HepG2 (cell line): ENCODE data around the gene OGFOD3. TPM values are rescaled to one million over a fixed set of nuclear protein-coding genes. Genes with fewer than 3 reads are reported as not detected.
A peak's percentile ranks its signal among the peaks of the same experiment; 100 is the strongest.

ENCODE experiments used
- ATAC-seq: fragments of 200-7000 bp; cut with Tn5 transposase; 3 replicates; pipeline ENCODE4 v1.9.1; 2020; ENCODE audit warnings: mild to moderate bottlenecking, moderate library complexity
- BruUV-seq: library from RNA; stranded (reverse); fragments of 400-500 nt; replicated peaks from 2 replicates; lab custom pipeline; 2021; lab: Mats Ljungman, UMichigan
- CTCF ChIA-PET: fragments of 300-600 bp; formaldehyde crosslinking; extraction: SDS; loops from one replicate; lab custom pipeline; 2021; ENCODE audit warnings: low total read pairs, inconsistent platforms, low intra/inter-chr PET ratio; lab: Yijun Ruan, JAX
- POLR2A ChIA-PET: fragments of 350-600 bp; sonication (Branson Sonifier 250); formaldehyde crosslinking; loops from one replicate; lab custom pipeline; 2020; ENCODE audit warnings: antibody characterized with exemption, inconsistent platforms; lab: Yijun Ruan, JAX
- DNase-seq: peaks from one replicate; pipeline ENCODE4 v3.0.0-alpha.2; 2015; ENCODE audit warnings: low spot score
- FAIRE-seq: peaks from 3 replicates; lab custom pipeline; 2011; peaks lifted over from hg19 to GRCh38; lab: Jason Lieb, UNC
- H2AFZ ChIP-seq: one replicate; pipeline ENCODE4 v1.6.1; 2011; ENCODE audit warnings: low read length, inconsistent platforms
- H3K27ac ChIP-seq: fragments of 300-600 bp; 3 replicates; pipeline ENCODE4 v1.8.0; 2011; ENCODE audit warnings: mixed run types, mild to moderate bottlenecking, mixed read lengths, low read length, inconsistent platforms; ENCODE audit not compliant: insufficient read depth; ENCODE audit errors: extremely low read length
- H3K27me3 ChIP-seq, 2 experiments: fragments of 200-600 bp in 1 of 2; 2 replicates in 1 of 2; 3 replicates in 1 of 2; pipeline versions ENCODE4 v1.6.0 to v1.8.0; 2011; ENCODE audit warnings: low read length in 2 of 2, mild to moderate bottlenecking in 2 of 2, moderate library complexity in 2 of 2, inconsistent platforms in 1 of 2; ENCODE audit not compliant: insufficient read depth in 2 of 2, control insufficient read depth in 1 of 2
- H3K36me3 ChIP-seq, 2 experiments: fragments of 200-600 bp in 1 of 2; replicated peaks in 1 of 2; 2 replicates in 1 of 2; 3 replicates in 1 of 2; pipeline versions ENCODE4 v1.5.1 to v1.8.0; 2011; ENCODE audit warnings: low read length in 2 of 2, inconsistent platforms in 1 of 2; ENCODE audit not compliant: insufficient read depth in 2 of 2, control insufficient read depth in 1 of 2
- H3K4me1 ChIP-seq: 2 replicates; pipeline ENCODE4 v1.5.1; 2012; ENCODE audit warnings: low read length, inconsistent platforms; ENCODE audit not compliant: insufficient read depth
- H3K4me2 ChIP-seq: 2 replicates; pipeline ENCODE4 v1.6.0; 2011; ENCODE audit warnings: low read depth, low read length, inconsistent platforms
- H3K4me3 ChIP-seq, 3 experiments: fragments of 200-600 bp in 1 of 3; sonication (generic), shearing (Covaris generic) in 1 of 3; replicated peaks in 1 of 3; 2 replicates each; pipeline ENCODE4 v1.5.1; 2011 to 2016; ENCODE audit warnings: low read length in 3 of 3, inconsistent platforms in 2 of 3, low read depth in 2 of 3, mild to moderate bottlenecking in 2 of 3, control low read depth in 1 of 3, mixed read lengths in 1 of 3; ENCODE audit not compliant: insufficient read depth in 1 of 3
- H3K79me2 ChIP-seq: one replicate; pipeline ENCODE4 v1.6.1; 2011; ENCODE audit warnings: low read length, inconsistent platforms; ENCODE audit not compliant: insufficient read depth
- H3K9ac ChIP-seq: 2 replicates; pipeline ENCODE4 v1.6.0; 2011; ENCODE audit warnings: mild to moderate bottlenecking, low read depth, low read length, inconsistent platforms; ENCODE audit not compliant: insufficient read depth
- H3K9me3 ChIP-seq: 2 replicates; pipeline ENCODE4 v1.5.1; 2012; ENCODE audit warnings: mild to moderate bottlenecking, low read length
- H4K20me1 ChIP-seq: 2 replicates; pipeline ENCODE4 v1.6.0; 2011; ENCODE audit warnings: inconsistent platforms, mild to moderate bottlenecking, low read length, moderate library complexity; ENCODE audit not compliant: insufficient read depth
- GFI1 ChIP-seq: sonication (generic); formaldehyde crosslinking; IDR thresholded peaks from 2 replicates; pipeline ENCODE4 v1.5.0; 2020; ENCODE audit warnings: missing genetic modification reagents, mild to moderate bottlenecking, borderline replicate concordance
- HOXA9 ChIP-seq: sonication (generic); formaldehyde crosslinking; IDR thresholded peaks from 2 replicates; pipeline ENCODE4 v1.8.1; 2022; ENCODE audit warnings: missing genetic modification reagents, mild to moderate bottlenecking, moderate library complexity, borderline replicate concordance
- HOXD1 ChIP-seq: sonication (generic); formaldehyde crosslinking; IDR thresholded peaks from 2 replicates; pipeline ENCODE4 v1.5.0; 2020; ENCODE audit warnings: missing genetic modification reagents
- STAG1 ChIP-seq: sonication (generic); formaldehyde crosslinking; IDR thresholded peaks from 2 replicates; pipeline ENCODE4 v1.4.0; 2020; ENCODE audit warnings: missing genetic modification reagents
- TBX2 ChIP-seq: sonication (generic); formaldehyde crosslinking; IDR thresholded peaks from 2 replicates; pipeline ENCODE4 v1.5.0; 2020; ENCODE audit warnings: missing genetic modification reagents, mild to moderate bottlenecking, borderline replicate concordance
- TFE3 ChIP-seq: IDR thresholded peaks from 2 replicates; pipeline ENCODE4 v1.6.1; 2016
- ZNF101 ChIP-seq: sonication (generic); formaldehyde crosslinking; IDR thresholded peaks from 2 replicates; pipeline ENCODE4 v1.4.0; 2020; ENCODE audit warnings: mild to moderate bottlenecking, low read depth, missing genetic modification reagents, borderline replicate concordance
- ZNF614 ChIP-seq: IDR thresholded peaks from 2 replicates; pipeline ENCODE4 v1.6.1; 2018; ENCODE audit warnings: missing biosample characterization, missing genetic modification reagents, inconsistent platforms, borderline replicate concordance
- WGBS: methylation state at CpG from one replicate; pipeline ENCODE4 v1.1.6; 2017; ENCODE audit warnings: low lambda C conversion rate; 5-methylcytosine and 5-hydroxymethylcytosine counted together
- in situ Hi-C: cut with HindIII; loops from 2 replicates; pipeline ENCODE4 v1.10.0; 2017; ENCODE audit warnings: low pct_unique_long_range_greater_than_20kb; ENCODE audit not compliant: extremely low pct_ligation_motif_present
- intact Hi-C: fragments of 100-400 bp; cut with micrococcal nuclease; formaldehyde crosslinking; loops from one replicate; pipeline ENCODE4 v1.10.0; 2022; ENCODE audit not compliant: unreplicated experiment
- polyA plus RNA-seq, 8 experiments: library from polyadenylated mRNA; depleted of rRNA in 3 of 8; stranded (reverse) in 7 of 8; unstranded in 1 of 8; fragments of >200 nt; fragmentation: Illumina TruSeq in 4 of 8; extraction: Trizol in 4 of 8; gene quantifications; 2 replicates each; pipeline versions ENCODE4 v1.2.1 to v1.2.3, GENCODE V29; 2011 to 2016; ENCODE audit warnings: low read depth in 4 of 8, missing spikeins in 1 of 8, mixed read lengths in 1 of 8; ENCODE audit not compliant: insufficient read depth in 1 of 8
- total RNA-seq, 5 experiments: library from RNA; depleted of rRNA; stranded (reverse); fragments of >200 nt; fragmentation: Illumina TruSeq; extraction: Trizol; gene quantifications; 2 replicates each; pipeline ENCODE4 v1.2.3, GENCODE V29; 2016; ENCODE audit warnings: low read depth in 1 of 5
- TF ChIP-seq, protein P1 (sequence below): sonication (generic); formaldehyde crosslinking; IDR thresholded peaks from 2 replicates; pipeline ENCODE4 v1.5.1; 2020; ENCODE audit warnings: mild to moderate bottlenecking, missing genetic modification reagents, moderate library complexity
- TF ChIP-seq, protein P2 (sequence below): sonication (generic); formaldehyde crosslinking; IDR thresholded peaks from 2 replicates; pipeline ENCODE4 v1.4.0; 2020; ENCODE audit warnings: missing genetic modification reagents, borderline replicate concordance

Gene OGFOD3
- total and polyA plus RNA-seq, 2 of the 13 experiments (the other 11 are each of a cell fraction or from before 2014, with no cell fraction given): 40.0 to 42.1 TPM

DNA sequence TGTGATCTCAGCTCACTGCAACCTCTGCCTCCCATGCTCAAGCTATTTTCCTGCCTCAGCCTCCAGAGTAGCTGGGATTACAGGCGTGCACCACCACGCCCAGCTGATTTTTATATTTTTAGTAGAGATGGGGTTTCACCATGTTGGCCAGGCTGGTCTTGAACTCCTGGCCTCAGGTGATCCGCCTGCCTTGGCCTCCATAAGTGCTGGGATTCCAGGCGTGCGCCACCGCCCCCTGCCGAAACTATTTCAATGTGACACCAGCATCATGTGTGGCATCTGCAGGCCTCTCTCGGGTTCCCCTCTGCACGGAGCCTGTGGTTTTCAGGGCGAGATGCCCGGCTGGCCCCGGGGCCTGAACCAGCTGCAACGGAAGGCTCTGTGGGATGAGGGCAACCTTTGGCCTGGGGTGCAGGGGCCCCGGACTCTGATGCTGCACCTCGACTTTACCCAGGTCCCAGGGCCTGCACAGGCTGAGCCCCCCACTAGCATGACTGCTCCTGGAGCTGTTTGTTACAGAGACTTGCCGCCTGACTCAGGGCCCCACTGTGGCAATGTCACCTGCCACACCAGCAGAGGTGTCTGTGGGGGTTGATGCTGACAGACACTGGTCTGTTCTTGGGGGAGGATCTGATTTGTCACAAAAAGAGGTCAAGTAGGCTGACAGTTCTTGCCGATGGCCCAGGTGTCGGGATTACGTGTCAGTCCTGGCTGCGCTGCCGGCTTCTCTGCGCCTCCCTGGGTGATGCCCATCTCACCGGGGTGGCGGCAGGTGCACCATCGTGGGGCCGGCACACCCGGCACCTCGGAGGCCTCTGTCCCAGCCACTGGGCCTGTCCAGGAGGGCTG is 68.0 kb downstream of the OGFOD3 start (continued):
- TF ChIP-seq, protein P1, sequence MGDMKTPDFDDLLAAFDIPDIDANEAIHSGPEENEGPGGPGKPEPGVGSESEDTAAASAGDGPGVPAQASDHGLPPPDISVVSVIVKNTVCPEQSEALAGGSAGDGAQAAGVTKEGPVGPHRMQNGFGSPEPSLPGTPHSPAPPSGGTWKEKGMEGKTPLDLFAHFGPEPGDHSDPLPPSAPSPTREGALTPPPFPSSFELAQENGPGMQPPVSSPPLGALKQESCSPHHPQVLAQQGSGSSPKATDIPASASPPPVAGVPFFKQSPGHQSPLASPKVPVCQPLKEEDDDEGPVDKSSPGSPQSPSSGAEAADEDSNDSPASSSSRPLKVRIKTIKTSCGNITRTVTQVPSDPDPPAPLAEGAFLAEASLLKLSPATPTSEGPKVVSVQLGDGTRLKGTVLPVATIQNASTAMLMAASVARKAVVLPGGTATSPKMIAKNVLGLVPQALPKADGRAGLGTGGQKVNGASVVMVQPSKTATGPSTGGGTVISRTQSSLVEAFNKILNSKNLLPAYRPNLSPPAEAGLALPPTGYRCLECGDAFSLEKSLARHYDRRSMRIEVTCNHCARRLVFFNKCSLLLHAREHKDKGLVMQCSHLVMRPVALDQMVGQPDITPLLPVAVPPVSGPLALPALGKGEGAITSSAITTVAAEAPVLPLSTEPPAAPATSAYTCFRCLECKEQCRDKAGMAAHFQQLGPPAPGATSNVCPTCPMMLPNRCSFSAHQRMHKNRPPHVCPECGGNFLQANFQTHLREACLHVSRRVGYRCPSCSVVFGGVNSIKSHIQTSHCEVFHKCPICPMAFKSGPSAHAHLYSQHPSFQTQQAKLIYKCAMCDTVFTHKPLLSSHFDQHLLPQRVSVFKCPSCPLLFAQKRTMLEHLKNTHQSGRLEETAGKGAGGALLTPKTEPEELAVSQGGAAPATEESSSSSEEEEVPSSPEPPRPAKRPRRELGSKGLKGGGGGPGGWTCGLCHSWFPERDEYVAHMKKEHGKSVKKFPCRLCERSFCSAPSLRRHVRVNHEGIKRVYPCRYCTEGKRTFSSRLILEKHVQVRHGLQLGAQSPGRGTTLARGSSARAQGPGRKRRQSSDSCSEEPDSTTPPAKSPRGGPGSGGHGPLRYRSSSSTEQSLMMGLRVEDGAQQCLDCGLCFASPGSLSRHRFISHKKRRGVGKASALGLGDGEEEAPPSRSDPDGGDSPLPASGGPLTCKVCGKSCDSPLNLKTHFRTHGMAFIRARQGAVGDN (CRISPR knock-in tag): 0 out of 2 replicates have a peak, but pooled peaks have one; percentile 24
- no peak for TF ChIP-seq HOXD1
- no peak for TF ChIP-seq ZNF614 (CRISPR knock-in tag)
- TF ChIP-seq, all 625 proteins: peak for 18

DNA sequence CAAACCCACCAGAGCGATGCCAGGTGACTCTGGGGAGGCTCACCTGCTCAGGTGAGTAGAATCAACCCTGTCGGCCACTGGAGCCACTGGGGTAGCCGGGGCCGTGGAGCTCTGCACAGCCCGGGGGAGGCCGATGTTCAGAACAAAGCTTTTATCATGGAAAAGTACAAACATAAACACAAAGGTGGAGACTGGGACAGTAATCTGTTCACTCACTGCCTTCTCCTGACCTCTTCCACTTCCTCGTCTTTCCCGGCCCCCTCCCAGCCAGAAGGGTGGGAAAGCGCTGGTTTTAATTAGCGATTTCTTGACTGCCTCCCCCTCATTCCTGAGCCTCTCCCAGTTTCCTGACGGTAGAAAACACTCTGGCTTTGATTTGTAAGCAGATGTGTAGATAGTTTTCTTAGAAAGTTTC is 69.1 kb downstream of the OGFOD3 start:
- Histone ChIP-seq H3K79me2 (peaks cover 14% of the 10 kb centered on the region), H3K9me3 (no peaks in the 10 kb centered on the region), H3K27ac (peak overlapping the region; percentile 28), H2AFZ (no peak overlapping the region), H3K4me1 (peaks cover 94% of the 10 kb centered on the region), H3K27me3 (no peaks in the 10 kb centered on the region), H3K9ac (peak overlapping the region; percentile 44), H3K4me3 (peak overlapping the region in 1 of 3 experiments; percentile 19; a peak in 2 of 6 replicates), H3K4me2 (peak overlapping the region; percentile 58), H3K36me3 (no peaks in the 10 kb centered on the region), H4K20me1 (no peaks in the 10 kb centered on the region)
- WGBS: 18% methylated on average over 10 of the region's 11 CpGs
- ATAC-seq: 0 out of 3 replicates have a peak, but pooled peaks have one; percentile 1
- intact Hi-C loops (no loop called here), in situ Hi-C loops (no loop called here)
- no TSS peak for BruUV-seq
- ChIA-PET POLR2A (interaction anchor here (0.6 to 2.4 kb wide), 12 partner anchors 10 to 195 kb away, joined by 3 to 11 read pairs (median 4); no protein-coding TSS in a partner anchor), CTCF (interaction anchor here (1.7 kb wide), 1 partner anchor 205 kb away, joined by 5 read pairs; no protein-coding TSS in a partner anchor)
- no peak for DNase-seq
- peak; percentile 69 for FAIRE-seq
- TF ChIP-seq ZNF101 (CRISPR knock-in tag) (no peak), STAG1 (CRISPR knock-in tag) (peak; percentile 4; the same call in 1 of the 2 replicates), TBX2 (CRISPR knock-in tag) (peak; percentile 19; the same call in 1 of the 2 replicates), GFI1 (CRISPR knock-in tag) (peak; percentile 60; the same call in 1 of the 2 replicates), HOXA9 (CRISPR knock-in tag) (no peak), TFE3 (0 out of 2 replicates have a peak, but pooled peaks have one; percentile 15)
- TF ChIP-seq, protein P2, sequence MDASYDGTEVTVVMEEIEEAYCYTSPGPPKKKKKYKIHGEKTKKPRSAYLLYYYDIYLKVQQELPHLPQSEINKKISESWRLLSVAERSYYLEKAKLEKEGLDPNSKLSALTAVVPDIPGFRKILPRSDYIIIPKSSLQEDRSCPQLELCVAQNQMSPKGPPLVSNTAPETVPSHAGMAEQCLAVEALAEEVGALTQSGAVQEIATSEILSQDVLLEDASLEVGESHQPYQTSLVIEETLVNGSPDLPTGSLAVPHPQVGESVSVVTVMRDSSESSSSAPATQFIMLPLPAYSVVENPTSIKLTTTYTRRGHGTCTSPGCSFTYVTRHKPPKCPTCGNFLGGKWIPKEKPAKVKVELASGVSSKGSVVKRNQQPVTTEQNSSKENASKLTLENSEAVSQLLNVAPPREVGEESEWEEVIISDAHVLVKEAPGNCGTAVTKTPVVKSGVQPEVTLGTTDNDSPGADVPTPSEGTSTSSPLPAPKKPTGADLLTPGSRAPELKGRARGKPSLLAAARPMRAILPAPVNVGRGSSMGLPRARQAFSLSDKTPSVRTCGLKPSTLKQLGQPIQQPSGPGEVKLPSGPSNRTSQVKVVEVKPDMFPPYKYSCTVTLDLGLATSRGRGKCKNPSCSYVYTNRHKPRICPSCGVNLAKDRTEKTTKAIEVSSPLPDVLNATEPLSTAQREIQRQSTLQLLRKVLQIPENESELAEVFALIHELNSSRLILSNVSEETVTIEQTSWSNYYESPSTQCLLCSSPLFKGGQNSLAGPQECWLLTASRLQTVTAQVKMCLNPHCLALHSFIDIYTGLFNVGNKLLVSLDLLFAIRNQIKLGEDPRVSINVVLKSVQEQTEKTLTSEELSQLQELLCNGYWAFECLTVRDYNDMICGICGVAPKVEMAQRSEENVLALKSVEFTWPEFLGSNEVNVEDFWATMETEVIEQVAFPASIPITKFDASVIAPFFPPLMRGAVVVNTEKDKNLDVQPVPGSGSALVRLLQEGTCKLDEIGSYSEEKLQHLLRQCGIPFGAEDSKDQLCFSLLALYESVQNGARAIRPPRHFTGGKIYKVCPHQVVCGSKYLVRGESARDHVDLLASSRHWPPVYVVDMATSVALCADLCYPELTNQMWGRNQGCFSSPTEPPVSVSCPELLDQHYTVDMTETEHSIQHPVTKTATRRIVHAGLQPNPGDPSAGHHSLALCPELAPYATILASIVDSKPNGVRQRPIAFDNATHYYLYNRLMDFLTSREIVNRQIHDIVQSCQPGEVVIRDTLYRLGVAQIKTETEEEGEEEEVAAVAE: peak; percentile 58; the same call in 1 of the 2 replicates
